22Rv1 (cell line): ENCODE measurements around the gene NDRG2.

Experiments
- CTCF ChIP-seq: fragments of 450-650 bp; IDR thresholded peaks from 2 replicates; pipeline ENCODE4 v1.5.1; 2017; ENCODE audit warnings: mild to moderate bottlenecking
- ZFX ChIP-seq: fragments of 450-650 bp; IDR thresholded peaks from 2 replicates; pipeline ENCODE4 v1.6.1; 2017; ENCODE audit warnings: antibody characterized with exemption, borderline replicate concordance

- TF ChIP-seq CTCF, result no peak
- TF ChIP-seq ZFX, result no peak
Observed at GRCh38 chr14:21071225-21072030, 46.6 kb upstream of the NDRG2 start.
